Glomerular visceral epithelial cell (primary cell): Measurements from ENCODE around the gene ABHD11.

ENCODE experiments used
- DNase-seq: peaks from one replicate; pipeline ENCODE4 v3.0.0-alpha.2; 2016; ENCODE audit errors: extremely low spot score

The ABHD11 gene

GRCh38 chr7:73701357-73701995 lies 37.1 kb downstream of the ABHD11 start:
- DNase-seq = no peak

GRCh38 chr7:73700581-73701134 lies 37.9 kb downstream of the ABHD11 start:
- DNase-seq = no peak

- DNase-seq = no peak
Observed at GRCh38 chr7:73700069-73700423, 38.6 kb downstream of the ABHD11 start.

GRCh38 chr7:73699370-73700068 lies 39.1 kb downstream of the ABHD11 start:
- DNase-seq = no peak

- DNase-seq = no peak
Observed at GRCh38 chr7:73698410-73698809, 40.2 kb downstream of the ABHD11 start.

DNA sequence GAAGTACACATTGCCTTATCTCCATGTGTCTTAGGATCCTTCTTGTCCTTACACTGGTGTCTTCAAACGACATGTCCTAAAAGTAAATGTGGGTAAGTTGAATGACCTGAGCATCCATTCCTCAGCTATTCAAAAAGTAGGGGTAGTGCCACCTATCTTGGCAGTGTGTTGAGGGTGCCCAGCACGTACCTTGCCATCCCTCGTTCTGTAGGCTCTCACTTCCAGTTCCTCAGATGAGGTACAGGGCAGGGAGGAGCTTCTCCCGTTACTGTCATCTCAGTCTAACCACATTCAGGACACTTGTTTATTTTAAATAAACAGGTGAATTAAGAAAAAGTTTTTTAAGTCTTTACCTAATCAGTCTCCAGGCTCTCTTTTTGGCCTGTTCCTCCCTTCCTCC lies 42.2 kb downstream of the ABHD11 start:
- DNase-seq = no peak

DNA sequence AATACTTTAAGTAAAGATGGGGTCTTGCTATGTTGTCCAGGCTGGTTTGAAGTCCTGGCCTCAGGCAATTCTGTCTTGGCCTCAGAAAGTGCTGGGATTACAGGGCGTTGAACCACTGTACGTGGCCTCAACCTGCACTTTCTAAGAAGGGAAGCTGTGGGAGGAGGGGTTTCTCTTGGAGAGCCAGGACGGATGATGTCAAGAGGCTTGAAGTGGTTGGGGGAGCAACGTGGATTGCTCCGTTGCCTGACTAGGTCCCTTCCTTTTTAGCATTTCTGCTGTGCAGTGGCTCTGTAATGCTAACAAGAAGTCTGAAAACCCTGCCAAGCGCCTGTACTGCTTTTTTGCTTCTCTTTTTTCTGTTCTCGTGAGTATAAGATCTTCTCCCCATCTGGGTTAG lies 48.0 kb downstream of the ABHD11 start:
- DNase-seq = no peak

DNA sequence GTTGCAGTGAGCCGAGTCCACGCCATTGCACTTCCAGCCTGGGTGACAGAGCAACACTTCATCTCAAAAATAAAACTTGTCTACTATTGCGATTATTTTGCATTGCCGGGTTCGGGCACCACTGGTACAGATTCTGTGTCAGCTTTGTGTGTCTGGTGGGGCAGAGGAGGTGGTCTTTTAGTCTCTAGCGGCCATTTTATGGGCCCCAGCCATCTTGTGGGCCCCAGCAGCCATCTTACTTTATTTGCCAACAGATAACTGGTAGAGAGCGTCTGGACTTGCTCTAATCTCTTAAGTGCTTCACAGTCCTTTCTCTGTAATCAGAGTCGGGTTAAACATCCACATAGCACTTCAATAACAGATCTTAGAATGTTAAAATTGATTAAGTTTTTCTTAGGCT lies 50.3 kb downstream of the ABHD11 start:
- DNase-seq = no peak
